HG03045 (cell line): ENCODE data around the gene UBE2U.

Experiments used
- ATAC-seq: cut with Tn5 transposase; IDR thresholded peaks from one replicate; pipeline ENCODE4 v1.9.1; 2021; ENCODE audit warnings: mild to moderate bottlenecking, moderate library complexity; ENCODE audit not compliant: unreplicated experiment

UBE2U gene, protein sequence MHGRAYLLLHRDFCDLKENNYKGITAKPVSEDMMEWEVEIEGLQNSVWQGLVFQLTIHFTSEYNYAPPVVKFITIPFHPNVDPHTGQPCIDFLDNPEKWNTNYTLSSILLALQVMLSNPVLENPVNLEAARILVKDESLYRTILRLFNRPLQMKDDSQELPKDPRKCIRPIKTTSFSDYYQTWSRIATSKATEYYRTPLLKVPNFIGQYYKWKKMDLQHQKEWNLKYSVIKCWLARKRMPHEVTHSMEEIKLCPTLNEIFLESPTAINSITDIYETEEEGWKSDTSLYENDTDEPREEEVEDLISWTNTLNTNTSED

DNA sequence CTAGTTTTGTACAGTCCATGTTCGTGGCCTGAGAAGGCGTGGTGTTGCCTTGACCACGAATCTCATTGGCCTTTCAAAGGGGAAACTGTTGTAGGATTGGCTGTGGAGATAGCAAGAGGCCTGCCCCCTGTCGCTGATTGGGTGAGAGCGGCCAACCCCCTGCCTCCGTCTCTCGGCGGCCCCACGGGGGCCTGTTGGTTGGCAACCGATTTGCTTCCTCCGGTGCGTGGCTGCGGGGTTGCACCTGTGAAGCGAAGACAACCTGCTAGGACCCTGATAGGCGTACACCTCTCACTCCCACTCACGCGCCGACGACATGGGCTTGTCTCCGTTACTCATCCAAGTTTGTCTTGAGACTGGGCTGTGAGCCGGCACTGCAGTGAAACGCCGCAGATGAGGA, at the start of gene UBE2U:
Gene UBE2U, plus strand, starts transcription at position 204 of the 400 bp plus-strand sequence. CDS start 428 bp downstream, outside the sequence.
- ATAC-seq: no peak

DNA sequence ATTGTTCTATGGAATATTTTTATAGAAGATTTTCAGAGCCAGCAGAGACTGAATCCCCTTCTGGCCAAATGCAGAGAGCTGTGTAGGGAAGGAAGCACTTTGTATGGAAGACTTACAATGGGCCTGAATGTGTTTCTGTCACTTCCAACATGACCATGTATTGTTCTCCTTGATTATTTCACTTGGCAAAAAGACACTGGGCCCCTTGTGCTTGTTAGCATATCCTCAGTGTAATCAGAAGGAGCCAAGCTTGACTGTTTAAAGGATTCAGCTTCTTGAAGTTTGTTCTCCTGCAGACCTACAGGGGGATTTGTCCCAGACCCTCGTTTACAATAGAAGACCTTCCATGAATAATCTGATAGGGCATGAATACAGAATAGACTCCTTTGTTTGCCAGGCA, 48.1 kb upstream of the UBE2U start:
- ATAC-seq: no peak

DNA sequence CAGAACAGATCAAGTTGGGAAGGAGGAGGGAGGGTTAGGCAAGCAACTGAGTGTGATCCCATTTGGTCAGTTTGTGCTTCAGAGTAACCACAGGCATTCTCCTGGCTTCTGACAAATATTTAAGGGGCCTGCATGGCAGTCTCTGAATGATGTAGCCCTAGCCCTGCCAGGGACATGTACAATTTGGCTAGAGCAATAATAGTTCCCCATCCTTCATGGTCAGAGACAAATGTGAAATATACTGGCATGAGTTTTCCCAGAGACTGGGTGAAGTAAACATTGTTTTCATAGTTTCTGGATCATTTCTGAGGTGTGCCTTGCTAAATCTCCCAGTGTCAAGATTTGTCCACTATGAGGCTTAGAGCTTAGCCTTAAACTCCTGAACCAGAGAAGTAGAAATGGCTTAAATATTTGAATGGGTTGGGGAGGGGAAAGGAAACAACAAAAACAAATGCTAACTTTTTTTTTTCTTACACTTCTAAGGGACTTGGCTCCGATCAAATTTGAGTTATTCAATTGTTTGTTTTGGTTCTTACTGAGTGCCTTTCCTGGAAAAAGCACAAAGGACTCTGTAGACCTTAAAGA, 42.0 kb upstream of the UBE2U start:
- ATAC-seq: no peak

DNA sequence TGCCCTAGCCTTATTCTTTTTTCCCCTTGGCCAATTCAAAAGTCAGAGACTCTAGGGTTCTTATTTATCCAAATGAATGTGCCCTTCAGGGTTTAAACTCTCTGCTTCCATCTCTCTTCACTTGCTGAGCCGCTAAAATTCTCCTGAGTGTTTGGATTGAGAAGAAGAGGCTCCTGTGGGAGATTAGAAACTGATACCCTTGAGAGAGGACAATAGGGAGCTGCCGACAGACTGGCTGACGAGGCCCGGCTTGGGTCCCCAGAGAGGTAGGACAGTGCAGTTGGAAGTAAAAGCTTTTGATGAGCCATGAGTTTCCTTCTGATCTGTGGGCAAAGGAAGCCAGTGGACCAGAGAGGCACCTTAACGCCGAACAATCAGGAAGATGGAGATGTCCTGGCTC, 41.3 kb upstream of the UBE2U start:
- no peak for ATAC-seq

DNA sequence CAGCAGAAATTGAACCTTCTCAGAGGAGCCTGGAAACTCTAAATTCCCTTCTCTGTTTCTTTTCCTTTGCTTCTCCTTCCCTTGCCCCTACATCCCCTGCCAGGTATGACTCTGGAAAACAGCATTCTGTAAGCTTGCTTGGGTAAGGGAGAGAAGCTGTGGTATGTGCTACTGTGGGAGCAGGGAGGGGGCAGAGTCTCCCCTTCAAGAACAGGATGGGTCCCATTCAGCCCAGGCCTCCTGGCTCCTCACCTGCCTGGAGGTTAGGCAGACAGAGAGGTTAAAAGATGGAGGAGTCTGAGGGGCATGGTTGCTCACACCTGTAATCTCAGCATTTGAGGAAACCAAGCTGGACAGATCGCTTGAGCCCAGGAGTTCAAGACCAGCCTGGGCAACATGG, 40.6 kb upstream of the UBE2U start:
- ATAC-seq: no peak

DNA sequence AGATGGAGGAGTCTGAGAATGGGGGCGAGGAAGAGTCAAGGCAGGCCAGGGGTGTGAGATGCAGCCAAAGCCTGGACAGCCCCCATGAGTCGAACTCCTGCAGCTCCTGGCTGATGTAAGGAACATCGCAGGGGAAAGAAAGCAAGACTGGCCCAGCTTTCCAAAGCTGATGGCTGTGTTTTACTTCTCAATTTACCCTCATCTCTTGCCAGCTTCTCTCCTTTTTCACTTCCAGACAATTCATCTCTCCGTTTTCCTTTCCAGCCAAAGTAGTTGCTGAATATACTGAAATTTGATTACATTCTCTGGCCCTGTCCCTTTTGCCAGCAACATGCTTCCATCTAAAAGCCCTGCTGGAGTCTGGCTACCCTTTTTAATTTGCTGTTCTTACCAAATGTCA, 40.0 kb upstream of the UBE2U start:
- ATAC-seq: no peak

DNA sequence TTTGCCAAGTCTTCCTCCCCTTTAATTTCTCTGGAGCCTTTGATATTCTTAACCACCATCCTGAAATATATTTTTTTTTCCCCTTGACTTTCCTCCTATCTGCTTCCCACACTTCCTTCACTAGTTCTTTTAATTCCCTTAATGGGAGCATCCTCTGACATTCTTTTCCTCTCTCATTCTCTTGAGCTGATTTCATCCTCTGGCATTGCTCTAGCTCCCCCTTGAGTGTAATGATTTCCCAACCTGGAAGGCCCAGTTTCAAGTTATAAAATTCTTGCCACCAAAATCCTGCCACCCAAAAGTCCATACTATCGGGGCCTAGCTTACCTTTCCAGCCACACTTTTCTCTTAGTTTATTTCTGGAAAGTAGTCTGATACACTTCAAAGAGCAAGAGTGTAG, 39.5 kb upstream of the UBE2U start:
- ATAC-seq: no peak

DNA sequence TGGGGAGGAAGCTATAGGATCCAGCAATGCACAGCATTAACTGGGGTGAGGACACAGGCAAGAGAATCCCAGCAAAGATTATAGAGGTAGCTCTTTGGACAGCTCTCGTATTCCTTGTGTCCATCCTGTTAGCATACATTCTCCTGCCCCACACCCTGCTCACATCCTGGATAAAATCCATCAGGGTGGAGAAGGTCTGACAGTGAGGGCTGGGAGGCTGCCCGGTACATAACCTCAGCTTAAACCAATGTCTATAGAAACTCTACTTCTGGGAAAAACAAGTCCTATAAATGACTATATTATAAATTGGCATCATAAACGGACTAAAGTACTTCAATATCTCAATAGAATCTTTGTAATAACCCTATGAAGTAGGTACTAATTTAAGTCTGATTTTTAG, 36.8 kb upstream of the UBE2U start:
- no peak for ATAC-seq

DNA sequence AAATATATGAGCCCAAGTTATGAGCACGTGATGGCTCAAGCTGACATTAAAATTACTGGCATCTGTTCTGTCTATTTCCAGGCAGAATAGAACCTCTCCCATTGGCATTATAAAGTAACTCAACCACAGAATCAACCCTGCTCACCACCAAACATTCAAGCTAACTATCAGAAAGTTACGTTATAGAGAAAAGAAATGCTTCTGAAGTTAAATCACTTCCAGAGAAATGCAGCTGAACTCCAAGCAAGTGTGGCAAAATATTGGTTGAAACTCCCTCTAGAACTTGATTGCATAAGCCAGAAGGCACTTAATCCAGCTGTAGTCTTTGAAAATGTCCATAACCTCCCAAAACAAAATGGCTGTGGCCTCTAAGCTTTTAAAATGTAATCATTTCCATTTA, 36.2 kb upstream of the UBE2U start:
- no peak for ATAC-seq

DNA sequence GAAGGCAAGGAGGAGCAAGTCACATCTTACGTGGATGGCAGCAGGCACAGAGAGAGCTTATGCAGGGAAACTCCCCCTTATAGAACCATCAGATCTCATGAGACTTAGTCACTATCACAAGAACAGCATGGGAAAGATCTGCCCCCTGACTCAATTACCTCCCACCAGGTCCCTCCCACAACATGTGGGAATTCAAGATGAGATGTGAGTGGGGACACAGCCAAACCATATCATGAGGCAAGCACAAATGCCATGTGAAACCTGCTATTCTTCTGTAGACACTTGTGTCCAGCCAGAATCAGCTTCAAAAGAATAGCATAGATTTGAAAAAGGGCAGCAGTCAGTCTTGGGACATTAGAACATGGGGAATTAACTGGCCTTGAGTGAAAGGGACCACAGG, 32.2 kb upstream of the UBE2U start:
- ATAC-seq: no peak

DNA sequence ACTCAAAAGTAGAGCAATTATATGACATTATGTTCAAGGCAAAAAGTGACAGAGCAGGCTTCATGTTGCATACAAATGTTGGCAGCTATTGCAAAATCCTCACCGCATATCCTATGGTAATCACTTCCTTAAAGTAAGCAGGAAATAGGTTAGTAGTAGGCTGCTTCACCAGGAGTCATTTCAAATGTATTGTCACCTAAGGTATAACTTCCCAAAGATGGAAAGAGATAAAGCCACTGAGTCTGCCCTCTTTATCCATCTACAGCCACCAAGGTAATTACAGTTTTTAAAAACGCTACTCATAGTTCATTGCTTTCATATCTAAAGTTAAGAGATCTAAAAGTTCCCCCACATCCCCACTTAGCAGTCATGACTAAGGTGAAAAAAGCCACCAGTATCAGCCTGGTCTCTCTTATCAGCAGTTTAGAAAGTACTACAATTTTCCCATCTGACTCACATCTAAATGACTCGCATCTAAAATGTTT, 31.6 kb upstream of the UBE2U start:
- no peak for ATAC-seq

DNA sequence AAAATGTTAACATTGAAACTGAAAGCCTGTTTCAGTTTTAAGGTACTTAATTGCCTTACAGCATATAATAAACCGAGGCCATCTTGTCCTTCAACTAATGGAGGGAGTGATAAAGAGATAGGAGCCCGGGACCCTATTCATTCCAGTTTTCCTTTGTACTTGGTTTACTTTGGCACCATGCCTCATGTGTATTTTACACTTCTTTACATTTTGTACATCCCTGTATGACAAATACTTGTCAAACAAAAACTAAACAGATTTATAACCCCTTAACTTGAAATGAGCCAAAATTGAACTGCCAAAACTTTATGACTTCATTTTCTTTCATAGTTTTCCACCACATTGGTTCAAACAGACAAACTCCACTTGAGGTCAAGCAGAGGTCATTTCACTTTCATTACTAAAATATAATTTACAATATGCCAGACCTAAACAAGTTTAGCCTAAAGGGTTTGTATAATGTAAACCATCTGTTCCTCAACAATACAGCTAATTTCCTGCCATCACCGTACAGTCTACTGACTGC, 30.9 kb upstream of the UBE2U start:
- ATAC-seq: no peak

DNA sequence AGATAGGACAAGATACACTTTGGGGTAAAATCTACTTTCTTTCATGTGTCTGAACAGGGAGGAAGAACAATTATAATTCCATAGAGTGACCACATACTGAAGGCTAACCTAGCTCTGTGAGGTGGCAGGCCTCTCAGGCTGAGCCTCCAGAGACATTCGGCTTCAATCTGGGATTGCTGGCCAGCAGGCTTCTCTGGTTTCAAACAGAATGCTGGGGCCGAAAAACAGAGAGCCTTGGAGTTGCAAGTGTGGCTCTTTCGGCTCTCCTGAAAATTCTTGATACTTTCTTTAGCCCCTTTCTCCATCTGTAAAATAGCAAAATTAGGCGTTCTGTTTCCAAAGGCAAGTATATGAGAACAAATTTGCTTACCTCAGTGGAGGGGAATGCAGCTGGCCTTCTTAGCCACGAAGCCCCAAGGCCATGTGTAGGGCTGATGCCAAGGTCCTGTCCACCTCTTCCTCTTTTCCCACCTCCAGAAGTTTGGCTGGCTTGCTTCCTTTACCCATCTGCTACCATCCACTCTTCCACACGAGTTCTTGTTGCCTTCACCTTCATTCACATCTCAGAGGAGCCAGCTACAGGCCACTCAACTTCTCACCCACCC, 30.0 kb upstream of the UBE2U start:
- ATAC-seq: no peak

DNA sequence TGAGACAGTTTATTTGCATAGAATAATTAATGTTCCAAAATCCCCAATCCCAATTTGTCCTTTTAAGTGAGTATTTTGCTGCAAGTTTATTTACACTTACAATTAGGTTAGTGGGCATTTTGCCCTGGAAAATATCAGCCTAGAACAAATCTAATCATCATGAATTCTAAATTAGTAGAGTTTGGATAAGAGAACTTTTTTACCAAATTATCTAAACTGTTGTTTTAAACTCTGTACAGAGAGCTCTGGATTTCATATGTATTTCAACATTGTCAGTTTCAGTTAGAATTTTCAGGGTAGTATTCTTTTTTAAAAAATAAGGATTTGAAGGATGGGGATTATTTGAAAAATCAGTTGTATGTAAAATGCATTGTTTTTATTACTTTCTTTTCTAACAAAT, 27.8 kb upstream of the UBE2U start:
- no peak for ATAC-seq

DNA sequence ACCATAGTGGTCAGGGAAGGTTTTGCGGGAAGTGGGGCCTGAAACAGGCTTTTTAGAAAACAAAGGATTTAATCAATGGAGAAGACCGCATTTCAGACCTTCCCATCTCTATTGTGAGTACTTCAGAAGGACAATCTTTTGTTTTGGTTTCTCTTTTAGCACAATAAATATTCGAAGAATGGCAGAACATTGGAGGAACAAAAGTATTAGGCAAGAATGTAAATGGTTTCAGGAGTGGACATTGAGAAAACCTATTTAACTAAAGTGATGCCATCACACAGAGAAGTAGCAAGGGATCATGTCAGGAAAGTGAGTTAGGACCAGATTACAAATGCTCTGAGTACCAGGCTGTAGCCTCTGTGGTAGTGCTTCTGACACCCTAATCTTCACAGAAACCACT, 26.8 kb upstream of the UBE2U start:
- ATAC-seq: no peak

DNA sequence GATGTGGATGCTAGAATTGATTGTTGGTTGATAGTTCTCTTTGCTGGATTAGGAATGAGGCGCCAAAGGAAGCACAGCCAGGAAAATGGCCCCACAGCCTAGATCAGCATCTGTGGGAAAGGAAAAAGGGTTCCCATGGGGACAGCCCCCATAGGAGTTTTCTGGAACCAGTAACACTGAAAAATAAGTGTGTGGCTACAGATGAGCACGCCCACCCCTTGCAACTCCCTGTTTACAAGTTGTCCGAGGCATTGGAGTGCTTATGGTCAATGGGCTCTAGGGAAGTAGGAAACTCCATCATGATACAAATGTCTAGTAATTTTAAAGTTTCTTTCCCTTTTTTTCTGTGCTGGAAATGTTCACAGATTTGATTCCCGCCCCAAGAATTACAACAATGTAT, 23.8 kb upstream of the UBE2U start:
- no peak for ATAC-seq

DNA sequence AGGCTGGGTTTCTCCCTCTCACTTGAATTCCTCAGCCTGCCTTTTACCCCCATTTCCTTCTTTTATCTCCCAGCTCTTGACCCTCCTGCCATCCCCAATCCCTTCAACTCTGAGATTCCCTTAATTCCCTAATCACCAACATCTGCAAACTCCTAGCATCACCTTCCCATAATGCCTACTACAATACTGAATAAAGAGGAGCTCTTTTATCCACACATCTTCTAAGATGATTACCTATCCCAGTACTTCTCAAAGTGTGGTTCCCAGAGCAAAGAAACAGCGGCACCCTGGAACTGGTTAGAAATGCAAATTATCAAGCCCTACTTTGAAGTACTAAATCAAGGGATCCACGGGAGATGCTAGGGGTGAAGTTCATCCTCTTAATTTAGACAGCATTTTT, 21.2 kb upstream of the UBE2U start:
- no peak for ATAC-seq

DNA sequence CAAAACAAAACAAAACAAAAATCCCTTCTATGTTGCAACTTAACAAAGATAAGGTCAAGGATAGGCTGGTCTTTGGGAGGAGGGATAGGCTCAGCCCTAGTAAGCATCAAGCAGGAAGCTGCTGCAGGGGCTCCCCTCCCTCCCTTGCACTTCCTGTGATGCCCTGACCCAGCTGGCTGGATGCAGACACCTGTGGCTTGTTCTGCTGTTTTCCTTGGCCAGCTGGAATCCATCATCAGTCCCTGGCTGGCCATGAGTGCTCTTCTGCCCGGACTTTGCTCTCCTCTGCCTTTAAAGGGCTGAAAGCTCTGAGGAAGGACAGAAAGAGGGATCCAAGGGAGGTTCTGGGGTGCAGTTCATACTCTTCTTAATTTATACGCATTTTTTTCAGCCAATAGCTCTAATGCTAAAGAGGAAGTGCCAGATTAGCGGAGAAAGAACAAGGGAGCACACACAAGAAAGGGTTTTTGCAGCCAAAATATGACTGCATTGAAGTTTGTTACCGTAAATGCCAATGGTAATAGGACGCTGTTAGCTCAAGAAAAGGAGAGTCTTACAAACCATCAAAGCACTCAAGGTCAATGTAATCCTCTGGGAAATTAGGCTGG, 19.9 kb upstream of the UBE2U start:
- no peak for ATAC-seq

DNA sequence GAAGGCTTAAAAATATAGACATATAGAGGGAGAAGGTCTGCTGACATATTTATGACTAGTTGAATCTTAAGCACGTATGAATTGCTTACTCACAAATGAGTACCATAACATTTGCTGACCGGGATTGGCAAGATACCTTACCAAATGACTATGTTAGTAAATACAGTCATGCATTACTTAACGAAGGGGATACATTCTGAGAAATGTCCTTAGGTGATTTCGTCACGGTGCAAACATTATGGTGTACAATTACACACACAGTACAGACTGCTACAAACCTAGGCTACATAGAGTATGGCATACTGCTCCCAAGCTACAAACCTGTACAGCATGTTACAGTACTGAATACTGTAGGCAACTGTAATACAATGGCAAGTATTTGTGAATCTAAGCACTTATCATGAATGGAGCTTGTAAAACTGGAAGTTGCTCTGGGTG, 19.4 kb upstream of the UBE2U start:
- no peak for ATAC-seq

DNA sequence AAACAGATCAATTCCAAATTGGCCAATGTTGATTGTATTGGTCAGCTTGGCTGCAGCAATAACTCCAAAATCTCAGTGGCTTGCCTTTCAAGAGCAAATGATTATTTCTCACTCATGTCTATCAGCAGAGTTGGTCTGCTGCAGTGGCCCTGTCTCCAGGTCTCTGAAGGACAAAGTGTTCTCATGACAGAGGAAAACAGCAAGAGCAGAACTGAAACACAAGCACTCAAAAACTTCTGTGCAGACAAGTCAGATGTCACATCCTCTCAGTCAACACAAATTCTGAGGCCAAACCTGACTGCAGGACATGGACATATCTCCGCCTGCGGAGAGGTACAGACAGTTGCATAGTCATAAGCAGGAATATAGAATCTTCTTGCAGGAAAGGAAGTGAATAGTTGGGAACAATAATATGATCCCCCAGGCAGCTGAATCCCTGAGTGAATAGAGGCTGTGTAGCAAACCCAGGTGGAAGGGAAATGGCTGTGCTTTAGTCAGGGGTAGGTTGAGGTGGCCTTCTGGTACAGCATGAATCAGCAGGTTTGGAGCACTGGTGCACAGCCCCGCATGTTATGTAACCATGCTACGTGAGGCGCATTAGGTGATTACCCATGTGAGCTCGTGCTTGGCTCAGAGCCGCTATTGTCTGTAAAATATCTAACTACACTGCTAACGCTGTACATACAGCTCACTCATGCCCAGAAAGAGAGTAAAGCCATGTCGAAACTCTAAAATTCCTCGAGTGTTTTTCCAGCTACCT, 17.1 kb upstream of the UBE2U start:
- no peak for ATAC-seq

DNA sequence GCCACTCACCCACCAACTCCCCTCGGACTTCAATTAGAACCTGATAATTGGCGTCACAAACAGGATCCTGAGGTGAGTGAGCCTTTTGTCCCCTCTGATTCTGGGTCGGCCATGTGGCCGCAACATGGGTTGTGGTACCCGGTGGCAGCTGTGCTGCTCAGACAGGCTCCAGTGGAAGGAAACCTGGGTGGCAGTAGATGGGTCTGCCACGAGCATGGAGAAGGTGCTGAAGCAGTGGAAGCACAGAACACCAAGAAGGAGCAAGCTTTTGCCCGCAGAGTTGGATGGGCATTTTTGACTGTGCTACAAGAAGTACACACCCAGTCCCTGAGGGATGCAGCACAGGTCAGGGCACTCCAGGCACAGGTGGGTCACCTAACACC, 16.5 kb upstream of the UBE2U start:
- no peak for ATAC-seq
